Measurements from ENCODE around the gene PGLYRP3. TPM values are rescaled to one million over a fixed set of nuclear protein-coding genes. Genes with fewer than 3 reads are reported as not detected.
"Not testable (repeated sequence)": the region's sequence is repeated elsewhere in the genome, so short reads cannot be mapped to it uniquely, and the experiment has no call there.

PGLYRP3 gene
- total and polyA plus RNA-seq, 5 donors from 2014 or later = not detected

DNA sequence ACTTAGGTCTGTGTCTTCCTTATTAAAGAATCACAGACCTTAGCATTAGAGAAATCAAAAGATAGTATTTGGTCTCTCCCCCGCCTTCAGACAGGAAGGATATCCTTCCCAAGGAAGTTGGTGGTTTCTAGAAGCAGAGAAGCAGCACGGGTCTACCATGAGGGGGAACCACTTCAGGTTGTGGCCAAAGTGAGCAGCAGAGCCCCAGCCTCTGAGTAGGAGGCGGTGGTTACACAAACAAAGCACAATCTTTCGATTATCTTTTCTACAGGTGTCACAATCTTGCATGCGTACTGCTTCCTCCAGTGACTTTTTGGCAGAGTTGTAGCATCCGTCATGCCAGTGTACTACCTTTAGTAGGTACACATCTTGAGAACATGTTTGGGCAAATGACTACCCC is 27.1 kb upstream of the PGLYRP3 start:
- H3K9me3 ChIP-seq (ENCODE audit: control insufficient read depth in 2 of 2, low read length in 2 of 2) = no peaks in the 10 kb centered on the region
- peaks cover 27% of the 10 kb centered on the region for H3K4me1 ChIP-seq (ENCODE audit: control insufficient read depth, insufficient read depth, low read length, poor library complexity, severe bottlenecking)
- Mint-ChIP-seq H3K36me3 (no peaks in the 10 kb centered on the region), H3K27ac (no peak overlapping the region), H3K4me1 (peaks cover 10 to 45% (median 29%) of the 10 kb centered on the region in 4 donors), H3K4me3 (peak overlapping the region in 1 of 4 donors; percentile 53), H3K27me3 (no peaks in the 10 kb centered on the region), H3K9me3 (no peaks in the 10 kb centered on the region)
- peak in 2 of 3 donors; percentile 4 to 63 for DNase-seq
- peak overlapping the region; percentile 45 for H3K4me3 ChIP-seq (ENCODE audit: low read depth, low read length)
- no peaks in the 10 kb centered on the region for H3K36me3 ChIP-seq (ENCODE audit: control insufficient read depth, insufficient read depth, low read length)
- no peak overlapping the region for H3K27ac ChIP-seq (ENCODE audit: insufficient read depth, low read length, poor library complexity, severe bottlenecking)
- ATAC-seq (ENCODE audit: low read depth in 2 of 2) = no peak
- no peaks in the 10 kb centered on the region for H3K27me3 ChIP-seq (ENCODE audit: control insufficient read depth, insufficient read depth, low read length)

DNA sequence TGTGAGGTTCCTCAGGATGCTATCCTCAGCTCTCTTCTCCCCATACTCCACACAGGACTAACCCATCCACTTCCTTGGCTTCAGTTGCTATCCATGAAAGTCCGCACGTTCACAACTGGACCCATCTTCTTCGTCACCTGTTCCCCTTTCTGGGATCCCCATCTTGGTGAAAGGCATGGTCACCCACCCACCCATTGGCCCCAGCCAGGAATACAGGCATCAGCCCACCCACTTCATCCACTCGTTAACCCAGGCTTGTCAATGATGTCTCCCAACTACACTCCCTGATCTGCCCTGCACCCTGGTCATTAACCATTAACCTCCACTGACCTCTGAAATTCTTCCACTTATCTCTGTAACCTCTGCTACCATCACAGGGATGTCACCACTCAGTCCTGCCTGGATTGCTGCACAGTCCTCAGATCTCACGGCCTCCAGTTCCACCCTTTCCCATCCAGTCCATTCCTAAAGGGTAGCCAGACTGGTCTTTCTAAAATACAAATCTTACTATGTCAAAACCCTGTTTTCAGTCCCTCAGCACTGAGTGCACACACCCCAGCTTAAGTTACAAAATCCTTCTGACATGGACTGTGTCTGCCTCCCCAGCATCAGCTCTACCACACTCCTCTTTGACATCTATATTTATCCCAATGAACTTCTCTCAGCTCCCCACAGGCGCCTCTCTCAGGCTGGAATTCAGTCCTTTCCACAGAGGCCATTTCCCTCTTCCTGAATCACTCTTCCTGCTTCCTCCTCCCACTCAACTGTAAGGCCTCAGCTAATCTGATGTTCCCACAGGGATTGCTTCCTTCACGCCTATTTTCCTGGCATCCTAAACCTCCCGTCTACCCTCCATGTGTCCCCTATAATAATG is 25.5 kb upstream of the PGLYRP3 start:
- H3K4me3 Mint-ChIP-seq = peak overlapping the region in 1 of 4 donors; percentile 58
- peak overlapping the region in 1 of 3 donors; percentile 82 for H3K27ac Mint-ChIP-seq

GRCh38 chr1:153336650-153337049 is 23.9 kb upstream of the PGLYRP3 start:
- no peaks in the 10 kb centered on the region for H3K27me3 Mint-ChIP-seq
- H3K9me3 Mint-ChIP-seq = peaks cover 0 to 7% (median 1%) of the 10 kb centered on the region in 7 donors
- no peak overlapping the region for H3K4me3 ChIP-seq (ENCODE audit: low read depth, low read length)
- H3K27me3 ChIP-seq (ENCODE audit: control insufficient read depth, insufficient read depth, low read length) = peaks cover 4% of the 10 kb centered on the region
- peaks cover 2 to 7% of the 10 kb centered on the region in 2 experiments for H3K9me3 ChIP-seq (ENCODE audit: control insufficient read depth in 2 of 2, low read length in 2 of 2)
- H3K36me3 Mint-ChIP-seq = no peaks in the 10 kb centered on the region
- H3K27ac Mint-ChIP-seq = no peak overlapping the region
- H3K4me3 Mint-ChIP-seq = no peak overlapping the region
- H3K4me1 ChIP-seq (ENCODE audit: control insufficient read depth, insufficient read depth, low read length, poor library complexity, severe bottlenecking) = peaks cover 11% of the 10 kb centered on the region
- DNase-seq (no peak), ATAC-seq (ENCODE audit: low read depth in 2 of 2) (no peak)
- H3K36me3 ChIP-seq (ENCODE audit: control insufficient read depth, insufficient read depth, low read length) = no peaks in the 10 kb centered on the region
- H3K4me1 Mint-ChIP-seq = peaks cover 8 to 19% (median 12%) of the 10 kb centered on the region in 4 donors
- no peak overlapping the region for H3K27ac ChIP-seq (ENCODE audit: insufficient read depth, low read length, poor library complexity, severe bottlenecking)

More for the DNA sequence above, 25.5 kb upstream of the PGLYRP3 start:
- H3K27me3 Mint-ChIP-seq = no peaks in the 10 kb centered on the region
- ATAC-seq (ENCODE audit: low read depth in 2 of 2) = no peak
- H3K36me3 ChIP-seq (ENCODE audit: control insufficient read depth, insufficient read depth, low read length) = no peaks in the 10 kb centered on the region
- no peak overlapping the region for H3K27ac ChIP-seq (ENCODE audit: insufficient read depth, low read length, poor library complexity, severe bottlenecking)
- H3K4me3 ChIP-seq (ENCODE audit: low read depth, low read length) = no peak overlapping the region
- H3K9me3 ChIP-seq (ENCODE audit: control insufficient read depth in 2 of 2, low read length in 2 of 2) = no peaks in the 10 kb centered on the region
- peaks cover 13% of the 10 kb centered on the region for H3K4me1 ChIP-seq (ENCODE audit: control insufficient read depth, insufficient read depth, low read length, poor library complexity, severe bottlenecking)
- no peaks in the 10 kb centered on the region for H3K36me3 Mint-ChIP-seq
- no peaks in the 10 kb centered on the region for H3K27me3 ChIP-seq (ENCODE audit: control insufficient read depth, insufficient read depth, low read length)
- H3K9me3 Mint-ChIP-seq = peaks cover 0 to 1% (median 0%) of the 10 kb centered on the region in 7 donors
- DNase-seq = no peak
- H3K4me1 Mint-ChIP-seq = peaks cover 8 to 30% (median 16%) of the 10 kb centered on the region in 4 donors

DNA sequence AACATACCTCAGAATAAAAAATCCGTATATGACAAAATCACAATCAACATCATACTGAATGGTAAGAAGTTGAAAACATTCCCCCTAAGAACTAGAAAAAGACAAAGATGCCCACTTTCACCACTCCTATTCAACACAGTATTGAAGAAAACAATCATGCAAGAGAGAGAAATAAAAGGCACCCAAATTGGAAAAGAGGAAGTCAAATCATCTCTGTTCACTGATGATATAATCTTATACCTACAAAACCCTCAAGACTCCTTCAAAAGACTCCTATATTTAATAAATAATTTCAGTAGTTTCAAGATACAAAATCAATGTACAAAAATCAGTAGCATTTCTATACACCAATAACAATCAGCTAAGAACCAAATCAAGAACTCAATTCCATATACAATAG is 21.1 kb upstream of the PGLYRP3 start:
- no peak for DNase-seq
- H3K4me1 ChIP-seq (ENCODE audit: control insufficient read depth, insufficient read depth, low read length, poor library complexity, severe bottlenecking) = no peaks in the 10 kb centered on the region
- no peak overlapping the region for H3K27ac ChIP-seq (ENCODE audit: insufficient read depth, low read length, poor library complexity, severe bottlenecking)
- Mint-ChIP-seq H3K27me3 (peaks cover 5% of the 10 kb centered on the region), H3K9me3 (peaks cover 1 to 24% (median 4%) of the 10 kb centered on the region in 7 donors), H3K4me1 (peaks cover 2 to 8% (median 6%) of the 10 kb centered on the region in 4 donors), H3K36me3 (no peaks in the 10 kb centered on the region), H3K27ac (no peak overlapping the region), H3K4me3 (no peak overlapping the region)
- ATAC-seq (ENCODE audit: low read depth in 2 of 2) = no peak
- peaks cover 9% of the 10 kb centered on the region for H3K27me3 ChIP-seq (ENCODE audit: control insufficient read depth, insufficient read depth, low read length)
- peaks cover 6 to 10% of the 10 kb centered on the region in 2 experiments for H3K9me3 ChIP-seq (ENCODE audit: control insufficient read depth in 2 of 2, low read length in 2 of 2)
- no peak overlapping the region for H3K4me3 ChIP-seq (ENCODE audit: low read depth, low read length)
- no peaks in the 10 kb centered on the region for H3K36me3 ChIP-seq (ENCODE audit: control insufficient read depth, insufficient read depth, low read length)

GRCh38 chr1:153324912-153325311 is 12.2 kb upstream of the PGLYRP3 start:
- peaks cover 1 to 42% (median 10%) of the 10 kb centered on the region in 7 donors for H3K9me3 Mint-ChIP-seq
- no peaks in the 10 kb centered on the region for H3K36me3 Mint-ChIP-seq
- H3K36me3 ChIP-seq (ENCODE audit: control insufficient read depth, insufficient read depth, low read length) = no peaks in the 10 kb centered on the region
- no peak overlapping the region for H3K27ac ChIP-seq (ENCODE audit: insufficient read depth, low read length, poor library complexity, severe bottlenecking)
- H3K27me3 ChIP-seq (ENCODE audit: control insufficient read depth, insufficient read depth, low read length) = peaks cover 10% of the 10 kb centered on the region
- no peaks in the 10 kb centered on the region for H3K4me1 ChIP-seq (ENCODE audit: control insufficient read depth, insufficient read depth, low read length, poor library complexity, severe bottlenecking)
- H3K27me3 Mint-ChIP-seq = peaks cover 26% of the 10 kb centered on the region
- H3K4me1 Mint-ChIP-seq = no peaks in the 10 kb centered on the region
- no peak for DNase-seq
- peaks cover 7 to 27% of the 10 kb centered on the region in 2 experiments for H3K9me3 ChIP-seq (ENCODE audit: control insufficient read depth in 2 of 2, low read length in 2 of 2)
- no peak overlapping the region for H3K4me3 ChIP-seq (ENCODE audit: low read depth, low read length)
- no peak overlapping the region for H3K4me3 Mint-ChIP-seq
- no peak for ATAC-seq (ENCODE audit: low read depth in 2 of 2)
- H3K27ac Mint-ChIP-seq = no peak overlapping the region

- Histone ChIP-seq H3K27me3 (ENCODE audit: control insufficient read depth, insufficient read depth, low read length) (peaks cover 10% of the 10 kb centered on the region), H3K36me3 (ENCODE audit: control insufficient read depth, insufficient read depth, low read length) (no peaks in the 10 kb centered on the region), H3K27ac (ENCODE audit: insufficient read depth, low read length, poor library complexity, severe bottlenecking) (no peak overlapping the region), H3K4me3 (ENCODE audit: low read depth, low read length) (no peak overlapping the region), H3K4me1 (ENCODE audit: control insufficient read depth, insufficient read depth, low read length, poor library complexity, severe bottlenecking) (no peaks in the 10 kb centered on the region), H3K9me3 (ENCODE audit: control insufficient read depth in 2 of 2, low read length in 2 of 2) (peaks cover 7 to 19% of the 10 kb centered on the region in 2 experiments)
- no peaks in the 10 kb centered on the region for H3K36me3 Mint-ChIP-seq
- no peaks in the 10 kb centered on the region for H3K4me1 Mint-ChIP-seq
- ATAC-seq (ENCODE audit: low read depth in 2 of 2) (no peak), DNase-seq (no peak)
- no peak overlapping the region for H3K4me3 Mint-ChIP-seq
- H3K27ac Mint-ChIP-seq = no peak overlapping the region
- H3K9me3 Mint-ChIP-seq = peaks cover 0 to 26% (median 10%) of the 10 kb centered on the region in 7 donors
- H3K27me3 Mint-ChIP-seq = peaks cover 21% of the 10 kb centered on the region
Observed at GRCh38 chr1:153322568-153322967, 9.8 kb upstream of the PGLYRP3 start.

GRCh38 chr1:153318145-153318544 is 5.4 kb upstream of the PGLYRP3 start:
- H3K9me3 ChIP-seq (ENCODE audit: control insufficient read depth in 2 of 2, low read length in 2 of 2); ATAC-seq (ENCODE audit: low read depth in 2 of 2); H3K4me1 ChIP-seq (ENCODE audit: control insufficient read depth, insufficient read depth, low read length, poor library complexity, severe bottlenecking); H3K27ac ChIP-seq (ENCODE audit: insufficient read depth, low read length, poor library complexity, severe bottlenecking); H3K4me3 Mint-ChIP-seq; H3K27me3 ChIP-seq (ENCODE audit: control insufficient read depth, insufficient read depth, low read length); H3K4me1 Mint-ChIP-seq; H3K36me3 Mint-ChIP-seq; H3K36me3 ChIP-seq (ENCODE audit: control insufficient read depth, insufficient read depth, low read length); H3K27ac Mint-ChIP-seq; H3K4me3 ChIP-seq (ENCODE audit: low read depth, low read length); DNase-seq: not testable (repeated sequence)
- H3K27me3 Mint-ChIP-seq = peaks cover 15% of the 10 kb centered on the region
- H3K9me3 Mint-ChIP-seq = peaks cover 0 to 18% (median 6%) of the 10 kb centered on the region in 7 donors

GRCh38 chr1:153316013-153316412 is 3.3 kb upstream of the PGLYRP3 start:
- H3K27ac ChIP-seq (ENCODE audit: insufficient read depth, low read length, poor library complexity, severe bottlenecking); ATAC-seq (ENCODE audit: low read depth in 2 of 2); H3K36me3 ChIP-seq (ENCODE audit: control insufficient read depth, insufficient read depth, low read length); DNase-seq; H3K27ac Mint-ChIP-seq; H3K4me3 Mint-ChIP-seq; H3K4me1 Mint-ChIP-seq; H3K4me1 ChIP-seq (ENCODE audit: control insufficient read depth, insufficient read depth, low read length, poor library complexity, severe bottlenecking); H3K4me3 ChIP-seq (ENCODE audit: low read depth, low read length); H3K27me3 ChIP-seq (ENCODE audit: control insufficient read depth, insufficient read depth, low read length); H3K9me3 ChIP-seq (ENCODE audit: control insufficient read depth in 2 of 2, low read length in 2 of 2); H3K36me3 Mint-ChIP-seq; H3K9me3 Mint-ChIP-seq: not testable (repeated sequence)
- H3K27me3 Mint-ChIP-seq = peaks cover 13% of the 10 kb centered on the region

Data from CD4-positive, CD25-positive, alpha-beta regulatory T cell (primary cell).